AG10803 (cell line): ENCODE results near the gene MAP9.

Experiments used
- DNase-seq: peaks from one replicate; pipeline ENCODE4 v3.0.0; 2010; ENCODE audit warnings: low read depth
- H3K4me3 ChIP-seq: 2 replicates; pipeline ENCODE4 v1.5.1; 2011; ENCODE audit warnings: mild to moderate bottlenecking, low read length, control low read depth
- CTCF ChIP-seq: conservative IDR thresholded peaks from 2 replicates; pipeline ENCODE4 v1.5.1; 2011; ENCODE audit warnings: mild to moderate bottlenecking, low read length, control low read depth, inconsistent platforms

Gene MAP9

DNA sequence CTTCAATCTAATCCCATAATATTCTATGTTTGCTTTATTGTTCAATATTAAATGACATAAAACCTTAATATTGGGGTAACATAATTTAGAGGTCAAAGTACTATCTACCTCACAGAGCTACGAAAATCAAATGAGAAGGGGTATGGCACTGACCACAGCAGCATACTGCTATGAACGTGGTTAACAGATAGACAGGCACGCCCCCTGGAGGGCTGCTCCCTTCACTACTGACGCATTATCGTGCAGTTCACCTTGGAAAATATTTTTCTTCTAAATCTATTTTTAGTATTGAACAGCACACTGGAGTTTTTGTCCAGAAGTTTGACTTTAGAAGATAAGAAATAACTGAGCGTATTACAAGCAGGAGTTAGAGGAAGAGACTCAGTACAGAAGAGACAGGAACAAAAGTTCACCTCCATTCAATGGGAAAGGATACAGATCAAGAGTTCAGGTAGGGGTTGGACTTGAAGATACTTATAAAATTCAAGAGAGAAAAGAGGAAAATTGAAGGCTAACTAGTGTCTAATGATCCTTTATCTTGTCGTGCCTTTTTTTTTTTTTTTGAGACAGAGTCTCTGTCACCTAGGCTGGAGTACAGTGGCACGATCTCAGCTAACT lies 22.7 kb downstream of the MAP9 start:
- no peak overlapping the region for H3K4me3 ChIP-seq
- DNase-seq: peak; percentile 43
- peak; percentile 86 for TF ChIP-seq CTCF

DNA sequence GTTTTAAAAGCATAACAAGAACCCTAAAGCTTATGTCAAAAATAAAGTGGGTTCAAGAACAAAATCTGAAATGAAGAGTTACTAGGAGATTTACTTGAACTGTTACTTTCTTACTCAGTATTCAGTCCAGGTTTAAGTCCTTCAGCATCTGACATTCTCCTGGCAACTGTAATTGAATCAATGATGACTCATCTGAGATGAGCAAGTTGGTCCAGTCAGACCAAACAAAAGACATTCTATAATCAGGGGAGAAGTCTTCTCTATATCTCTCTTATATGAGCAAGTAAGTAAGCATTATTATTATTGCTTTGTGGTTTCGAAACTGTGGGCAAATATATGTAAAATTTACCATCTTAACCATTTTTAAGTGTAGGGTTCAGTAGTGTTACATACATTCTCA lies 34.6 kb downstream of the MAP9 start:
- peak; percentile 15 for DNase-seq
- no peak overlapping the region for H3K4me3 ChIP-seq
- no peak for TF ChIP-seq CTCF

- TF ChIP-seq CTCF: no peak
- no peak overlapping the region for H3K4me3 ChIP-seq
- DNase-seq: no peak
Observed at GRCh38 chr4:155339999-155340398, 36.8 kb downstream of the MAP9 start.

GRCh38 chr4:155339588-155339987 lies 37.2 kb downstream of the MAP9 start:
- H3K4me3 ChIP-seq: no peak overlapping the region
- DNase-seq: no peak
- TF ChIP-seq CTCF: no peak

DNA sequence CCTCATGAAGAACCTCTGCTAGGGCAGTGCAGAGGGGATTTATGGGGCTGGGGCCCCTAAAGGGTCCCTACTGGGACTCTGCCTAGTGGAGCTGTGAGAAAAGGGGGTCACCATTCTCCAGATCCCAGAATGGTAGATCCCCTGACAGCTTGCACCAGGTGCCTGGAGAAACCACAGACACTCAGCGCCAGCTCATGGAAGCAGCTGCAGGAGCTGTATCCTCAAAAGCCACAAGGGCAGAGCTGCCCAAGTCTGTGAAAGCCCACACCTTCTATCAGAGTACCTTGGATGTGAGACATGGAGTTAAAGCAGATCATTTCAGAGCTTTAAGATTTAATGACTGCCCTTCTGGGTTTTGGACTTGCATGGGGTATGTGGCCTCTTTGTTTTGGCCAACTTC lies 38.6 kb downstream of the MAP9 start:
- TF ChIP-seq CTCF: no peak
- H3K4me3 ChIP-seq: no peak overlapping the region
- no peak for DNase-seq

DNA sequence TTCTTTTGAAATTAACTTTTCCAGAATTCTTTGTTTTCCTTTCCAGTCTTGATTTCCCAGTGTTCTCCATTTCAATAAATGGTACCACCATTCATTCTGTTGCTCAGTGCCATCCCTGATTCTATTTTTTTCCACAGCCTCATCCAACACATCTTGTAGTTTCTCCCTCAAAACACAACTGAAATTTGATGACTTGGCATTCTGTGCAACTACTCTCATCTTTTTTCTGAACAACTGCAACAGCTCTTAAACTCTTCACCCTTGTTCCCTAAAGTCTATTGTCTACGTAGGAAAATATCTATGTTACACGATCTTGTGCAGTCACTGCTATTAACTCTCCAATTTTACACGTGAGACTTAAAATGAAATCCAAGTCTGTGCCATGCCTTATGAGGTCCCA lies 40.5 kb downstream of the MAP9 start:
- H3K4me3 ChIP-seq: no peak overlapping the region
- DNase-seq: no peak
- no peak for TF ChIP-seq CTCF

DNA sequence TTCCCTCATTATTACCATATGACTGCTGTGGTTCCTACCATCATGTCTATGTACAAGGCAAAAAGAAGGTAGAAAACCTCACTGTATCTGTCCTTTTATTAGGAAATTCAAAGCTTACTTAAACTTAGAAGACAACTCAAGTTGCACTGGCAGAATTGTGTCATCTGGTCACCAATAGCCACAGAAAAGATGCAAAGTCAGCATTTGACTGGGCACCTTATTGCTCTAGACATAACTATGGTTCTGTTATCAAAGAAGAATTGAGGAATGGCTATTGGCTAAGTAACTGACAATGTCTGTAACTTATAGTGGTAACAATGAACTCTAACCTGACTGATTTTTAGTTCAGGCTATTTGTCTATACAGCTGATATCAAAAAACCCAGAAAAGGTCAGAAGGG lies 45.3 kb downstream of the MAP9 start:
- no peak for TF ChIP-seq CTCF
- DNase-seq: no peak
- H3K4me3 ChIP-seq: no peak overlapping the region
